ENCODE results near the gene TEX261.

TEX261 gene

DNA sequence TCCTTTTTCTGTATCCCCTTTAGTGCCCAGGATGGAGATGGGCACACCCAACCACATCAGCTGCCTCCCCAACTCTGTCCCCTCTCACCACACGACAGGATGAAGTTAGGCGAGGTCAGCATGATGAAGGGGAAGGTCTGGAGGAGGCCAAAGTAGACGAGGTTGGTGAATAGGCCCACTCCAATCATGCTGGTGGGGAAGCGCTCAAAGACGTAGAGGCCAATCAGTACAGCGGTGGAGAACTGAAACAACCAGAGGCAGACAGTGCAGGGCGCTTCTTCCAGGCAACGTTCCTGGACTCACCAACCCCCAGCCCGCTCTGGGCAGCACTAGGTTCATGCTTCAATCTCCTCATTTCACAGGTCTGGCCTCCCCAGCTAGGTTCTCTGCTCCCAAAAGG is 2.9 kb downstream of the TEX261 start:
- no peak overlapping the region for H3K27ac ChIP-seq (replicated peaks)
- H3K27me3 ChIP-seq (ENCODE audit: insufficient read depth, poor library complexity, severe bottlenecking) = no peaks in the 10 kb centered on the region
- TF ChIP-seq GABPA (IDR thresholded peaks at IDR 0.05; ENCODE audit: low read depth) = no peak
- TF ChIP-seq, protein P1, sequence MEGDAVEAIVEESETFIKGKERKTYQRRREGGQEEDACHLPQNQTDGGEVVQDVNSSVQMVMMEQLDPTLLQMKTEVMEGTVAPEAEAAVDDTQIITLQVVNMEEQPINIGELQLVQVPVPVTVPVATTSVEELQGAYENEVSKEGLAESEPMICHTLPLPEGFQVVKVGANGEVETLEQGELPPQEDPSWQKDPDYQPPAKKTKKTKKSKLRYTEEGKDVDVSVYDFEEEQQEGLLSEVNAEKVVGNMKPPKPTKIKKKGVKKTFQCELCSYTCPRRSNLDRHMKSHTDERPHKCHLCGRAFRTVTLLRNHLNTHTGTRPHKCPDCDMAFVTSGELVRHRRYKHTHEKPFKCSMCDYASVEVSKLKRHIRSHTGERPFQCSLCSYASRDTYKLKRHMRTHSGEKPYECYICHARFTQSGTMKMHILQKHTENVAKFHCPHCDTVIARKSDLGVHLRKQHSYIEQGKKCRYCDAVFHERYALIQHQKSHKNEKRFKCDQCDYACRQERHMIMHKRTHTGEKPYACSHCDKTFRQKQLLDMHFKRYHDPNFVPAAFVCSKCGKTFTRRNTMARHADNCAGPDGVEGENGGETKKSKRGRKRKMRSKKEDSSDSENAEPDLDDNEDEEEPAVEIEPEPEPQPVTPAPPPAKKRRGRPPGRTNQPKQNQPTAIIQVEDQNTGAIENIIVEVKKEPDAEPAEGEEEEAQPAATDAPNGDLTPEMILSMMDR (IDR thresholded peaks at IDR 0.05; ENCODE audit: insufficient read depth, low read length) = no peak
- TF ChIP-seq, protein P2, sequence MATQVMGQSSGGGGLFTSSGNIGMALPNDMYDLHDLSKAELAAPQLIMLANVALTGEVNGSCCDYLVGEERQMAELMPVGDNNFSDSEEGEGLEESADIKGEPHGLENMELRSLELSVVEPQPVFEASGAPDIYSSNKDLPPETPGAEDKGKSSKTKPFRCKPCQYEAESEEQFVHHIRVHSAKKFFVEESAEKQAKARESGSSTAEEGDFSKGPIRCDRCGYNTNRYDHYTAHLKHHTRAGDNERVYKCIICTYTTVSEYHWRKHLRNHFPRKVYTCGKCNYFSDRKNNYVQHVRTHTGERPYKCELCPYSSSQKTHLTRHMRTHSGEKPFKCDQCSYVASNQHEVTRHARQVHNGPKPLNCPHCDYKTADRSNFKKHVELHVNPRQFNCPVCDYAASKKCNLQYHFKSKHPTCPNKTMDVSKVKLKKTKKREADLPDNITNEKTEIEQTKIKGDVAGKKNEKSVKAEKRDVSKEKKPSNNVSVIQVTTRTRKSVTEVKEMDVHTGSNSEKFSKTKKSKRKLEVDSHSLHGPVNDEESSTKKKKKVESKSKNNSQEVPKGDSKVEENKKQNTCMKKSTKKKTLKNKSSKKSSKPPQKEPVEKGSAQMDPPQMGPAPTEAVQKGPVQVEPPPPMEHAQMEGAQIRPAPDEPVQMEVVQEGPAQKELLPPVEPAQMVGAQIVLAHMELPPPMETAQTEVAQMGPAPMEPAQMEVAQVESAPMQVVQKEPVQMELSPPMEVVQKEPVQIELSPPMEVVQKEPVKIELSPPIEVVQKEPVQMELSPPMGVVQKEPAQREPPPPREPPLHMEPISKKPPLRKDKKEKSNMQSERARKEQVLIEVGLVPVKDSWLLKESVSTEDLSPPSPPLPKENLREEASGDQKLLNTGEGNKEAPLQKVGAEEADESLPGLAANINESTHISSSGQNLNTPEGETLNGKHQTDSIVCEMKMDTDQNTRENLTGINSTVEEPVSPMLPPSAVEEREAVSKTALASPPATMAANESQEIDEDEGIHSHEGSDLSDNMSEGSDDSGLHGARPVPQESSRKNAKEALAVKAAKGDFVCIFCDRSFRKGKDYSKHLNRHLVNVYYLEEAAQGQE (IDR thresholded peaks at IDR 0.05; ENCODE audit: insufficient replicate concordance, low read depth) = no peak
- TF ChIP-seq POLR2AphosphoS5 (IDR thresholded peaks at IDR 0.05; ENCODE audit: low read depth) = no peak
- TF ChIP-seq SPI1 (IDR thresholded peaks at IDR 0.05; ENCODE audit: borderline replicate concordance, low read depth) = no peak
- no peak overlapping the region for H3K4me3 ChIP-seq (replicated peaks; ENCODE audit: insufficient read depth, low read length)
- DNase-seq (ENCODE audit: low read depth in 1 of 2, low spot score in 1 of 2) = no peak

DNA sequence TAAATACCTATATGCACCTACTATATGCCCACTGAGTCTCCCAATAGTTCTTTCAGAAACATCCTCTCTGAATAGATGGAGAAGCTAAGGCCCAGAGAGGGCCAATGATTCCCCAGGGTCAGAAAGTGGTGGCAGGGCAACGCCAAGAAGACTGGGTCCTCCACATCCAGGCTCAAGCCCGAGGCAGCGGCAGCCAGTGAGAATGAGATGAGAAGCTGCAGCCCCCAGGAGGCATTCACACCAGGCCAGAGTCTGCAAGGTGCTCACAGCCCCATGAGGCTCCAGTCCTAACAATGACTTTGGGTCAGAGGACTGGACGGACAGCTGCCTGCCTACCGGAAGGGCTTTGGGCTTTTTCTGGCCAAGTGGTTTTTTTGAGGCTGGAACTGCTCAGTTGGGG is 3.5 kb downstream of the TEX261 start:
- Histone ChIP-seq H3K4me3 (replicated peaks; ENCODE audit: insufficient read depth, low read length) (no peak overlapping the region), H3K27me3 (ENCODE audit: insufficient read depth, poor library complexity, severe bottlenecking) (no peaks in the 10 kb centered on the region), H3K27ac (replicated peaks) (no peak overlapping the region)
- TF ChIP-seq GABPA (IDR thresholded peaks at IDR 0.05; ENCODE audit: low read depth) (no peak), POLR2AphosphoS5 (IDR thresholded peaks at IDR 0.05; ENCODE audit: low read depth) (no peak), SPI1 (IDR thresholded peaks at IDR 0.05; ENCODE audit: borderline replicate concordance, low read depth) (no peak)
- TF ChIP-seq, protein P1 (IDR thresholded peaks at IDR 0.05; ENCODE audit: insufficient read depth, low read length) = no peak
- TF ChIP-seq, protein P2 (IDR thresholded peaks at IDR 0.05; ENCODE audit: insufficient replicate concordance, low read depth) = no peak
- DNase-seq (ENCODE audit: low read depth in 1 of 2, low spot score in 1 of 2) = no peak

DNA sequence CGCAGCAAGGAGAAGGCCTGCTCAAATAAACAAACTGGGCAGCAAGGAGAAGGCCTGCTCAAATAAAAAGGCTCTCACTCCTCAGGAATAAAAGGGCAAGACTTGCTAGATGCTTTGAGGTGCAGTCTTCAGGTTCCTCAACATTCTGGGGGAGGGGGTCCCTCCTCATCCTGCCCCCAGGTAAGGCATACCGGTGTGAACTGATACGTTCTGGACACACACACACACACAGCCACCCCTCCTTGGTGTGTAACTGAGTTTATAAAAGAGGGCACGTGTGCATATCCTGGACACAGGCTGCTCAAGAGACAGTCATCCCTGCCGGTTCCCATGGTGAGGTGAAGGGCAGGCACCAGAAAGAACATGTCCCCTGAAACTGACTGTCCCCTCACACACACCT is 4.5 kb downstream of the TEX261 start:
- TF ChIP-seq GABPA (IDR thresholded peaks at IDR 0.05; ENCODE audit: low read depth) = no peak
- TF ChIP-seq, protein P2 (IDR thresholded peaks at IDR 0.05; ENCODE audit: insufficient replicate concordance, low read depth) = no peak
- TF ChIP-seq, protein P1 (IDR thresholded peaks at IDR 0.05; ENCODE audit: insufficient read depth, low read length) = no peak
- no peak for TF ChIP-seq SPI1 (IDR thresholded peaks at IDR 0.05; ENCODE audit: borderline replicate concordance, low read depth)
- TF ChIP-seq POLR2AphosphoS5 (IDR thresholded peaks at IDR 0.05; ENCODE audit: low read depth) = no peak
- H3K27ac ChIP-seq (replicated peaks) = no peak overlapping the region
- no peak for DNase-seq (ENCODE audit: low read depth in 1 of 2, low spot score in 1 of 2)
- H3K27me3 ChIP-seq (ENCODE audit: insufficient read depth, poor library complexity, severe bottlenecking) = no peaks in the 10 kb centered on the region
- no peak overlapping the region for H3K4me3 ChIP-seq (replicated peaks; ENCODE audit: insufficient read depth, low read length)

All from HL-60 (cell line).